GM21717 (cell line): Measurements from ENCODE around the gene NR3C2.
A peak's percentile ranks its signal among the peaks of the same experiment; 100 is the strongest.

ENCODE experiments used
- ATAC-seq: cut with Tn5 transposase; IDR thresholded peaks from one replicate; pipeline ENCODE4 v1.9.1; 2021; ENCODE audit warnings: mild to moderate bottlenecking, moderate library complexity; ENCODE audit not compliant: unreplicated experiment

The NR3C2 gene

DNA sequence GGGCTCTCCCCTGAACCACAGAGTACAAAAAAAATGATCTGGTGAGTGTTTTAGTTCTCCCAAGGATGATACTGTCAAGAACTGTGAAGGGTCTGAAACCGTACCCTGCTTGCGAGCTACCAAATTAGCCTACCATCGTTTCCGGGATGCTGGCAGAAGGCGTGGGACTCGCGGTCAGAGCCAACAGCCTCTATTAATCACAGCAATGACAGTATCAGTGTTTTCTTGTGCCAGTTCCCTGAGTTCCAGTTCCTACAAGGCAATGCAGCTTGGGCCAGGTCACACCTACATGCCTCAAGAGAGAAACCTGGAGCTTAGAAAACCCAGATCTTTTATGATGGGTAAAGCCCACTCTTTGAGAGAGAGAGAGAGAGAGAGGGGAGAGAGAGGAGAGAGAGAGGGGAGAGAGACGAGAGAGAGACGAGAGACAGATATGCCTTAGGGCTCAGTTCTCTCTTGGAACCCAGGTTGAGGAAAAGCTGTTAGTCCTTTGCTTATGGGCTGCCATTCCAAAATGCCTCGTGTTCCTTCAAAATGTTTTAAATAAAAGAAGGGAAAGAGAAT lies 382.5 kb downstream of the NR3C2 start:
- no peak for ATAC-seq

DNA sequence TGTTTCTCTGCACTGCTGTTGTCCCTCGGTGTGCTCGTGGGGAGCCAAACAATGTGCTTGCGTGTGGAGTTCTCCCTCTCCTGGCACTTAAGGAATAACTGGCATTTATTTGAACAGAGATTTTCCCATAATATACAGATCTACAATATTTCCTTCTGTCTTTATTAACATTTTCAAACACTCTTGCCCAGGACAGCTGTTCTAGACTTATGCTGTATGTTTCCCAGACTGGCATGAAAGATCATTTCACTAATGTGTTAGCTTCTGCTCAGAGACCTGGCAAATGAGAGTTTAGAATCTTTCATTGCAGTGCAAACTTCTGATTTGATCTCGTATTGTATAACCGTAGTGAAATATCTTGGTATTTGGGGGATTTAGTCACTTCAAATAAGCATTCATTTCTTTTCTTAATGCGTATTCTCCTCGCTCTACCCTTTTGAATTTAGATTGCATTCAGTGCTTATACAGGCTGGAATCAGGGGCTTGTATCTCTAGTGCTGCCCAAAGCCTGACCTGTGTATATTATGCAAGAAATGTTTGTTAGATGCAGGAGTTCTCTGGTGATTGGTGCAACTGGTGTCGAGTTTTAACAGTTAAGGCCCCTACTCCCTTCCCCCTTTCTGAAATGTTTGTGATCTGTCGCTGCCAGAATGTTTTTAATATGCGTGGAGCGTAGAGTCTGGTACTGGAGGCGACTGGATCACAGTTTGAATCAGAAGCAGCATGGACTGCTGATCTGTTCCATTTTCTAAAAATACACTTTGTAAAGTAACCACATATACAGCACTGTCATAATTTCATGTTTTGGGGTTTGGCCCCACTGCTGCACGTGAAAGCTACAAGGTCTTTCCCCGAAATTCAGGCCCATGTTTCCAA lies 384.0 kb downstream of the NR3C2 start:
- no peak for ATAC-seq

- ATAC-seq = peak; percentile 31
Observed at GRCh38 chr4:148057516-148057915, 384.7 kb downstream of the NR3C2 start.

GRCh38 chr4:148056879-148057278 lies 385.3 kb downstream of the NR3C2 start:
- peak; percentile 97 for ATAC-seq

DNA sequence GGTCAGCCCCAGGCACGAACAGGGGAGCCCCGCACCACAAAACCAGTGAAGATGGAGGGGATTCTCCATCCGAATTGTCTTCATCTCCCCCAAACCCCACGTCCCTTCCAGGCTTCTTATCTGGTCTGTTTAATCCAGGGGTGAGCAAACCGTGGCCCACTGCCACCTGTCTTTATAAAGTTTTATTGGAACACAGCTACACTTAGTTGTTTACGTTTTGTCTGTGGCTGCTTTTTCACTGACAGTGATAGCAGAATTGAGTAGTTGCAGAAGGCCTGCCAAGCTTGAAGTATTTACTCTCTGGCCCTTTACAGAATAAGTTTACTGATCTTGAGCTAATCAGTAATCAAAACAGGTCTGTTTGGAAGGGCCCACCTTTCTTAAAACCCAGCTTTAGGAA lies 386.4 kb downstream of the NR3C2 start:
- no peak for ATAC-seq

DNA sequence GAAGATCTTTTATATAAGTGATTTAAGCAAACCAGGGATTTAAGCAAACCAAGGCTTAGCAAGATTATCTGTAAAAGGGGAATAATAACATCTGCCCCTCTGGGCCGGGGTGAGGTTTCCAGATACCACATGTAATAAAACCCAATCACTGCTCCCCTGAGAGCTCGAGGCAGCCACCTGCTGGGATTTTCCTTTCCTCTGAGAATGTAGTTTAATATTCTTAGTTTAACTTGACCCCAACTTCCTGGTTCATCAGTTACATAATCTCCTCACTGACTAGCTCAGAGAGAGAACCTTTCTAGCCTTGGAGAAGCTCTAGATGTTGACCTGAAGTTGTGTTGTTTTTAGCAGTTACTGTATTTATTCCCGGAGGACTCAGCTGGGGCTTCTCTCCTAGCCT lies 387.9 kb downstream of the NR3C2 start:
- ATAC-seq = no peak

DNA sequence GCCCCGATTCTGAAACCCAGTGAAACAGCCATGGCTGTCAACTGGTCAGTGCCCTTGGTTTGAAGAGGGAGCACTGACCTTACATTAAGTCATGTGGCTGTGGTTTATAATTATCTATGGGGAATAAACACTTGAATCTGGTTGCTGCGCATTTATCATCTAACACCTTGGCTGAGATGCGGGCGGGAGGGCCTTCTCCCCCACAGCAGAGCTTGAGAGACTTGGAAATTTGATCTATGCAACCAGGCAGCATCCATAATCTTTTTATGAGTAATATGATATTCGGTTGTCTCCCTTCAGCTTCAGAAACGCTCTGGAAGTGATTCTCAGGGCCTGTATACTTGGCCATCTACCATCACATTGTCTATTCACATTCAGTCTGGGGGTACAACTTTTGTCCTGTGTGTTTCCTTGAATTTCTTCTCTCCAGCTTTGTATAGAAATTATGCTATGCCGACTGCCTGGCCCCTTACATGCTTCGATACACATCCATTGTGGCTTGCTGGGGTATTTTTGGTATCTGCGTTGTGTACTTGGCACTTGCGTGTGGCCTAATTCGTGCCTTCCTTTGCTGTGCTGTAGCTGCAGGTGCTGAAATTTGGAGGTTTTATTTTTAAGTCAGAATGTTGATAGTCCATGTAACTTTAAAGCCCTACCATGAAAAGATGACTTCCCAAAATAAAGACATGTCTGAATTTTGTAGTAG lies 388.8 kb downstream of the NR3C2 start:
- ATAC-seq = no peak

- ATAC-seq = no peak
Observed at GRCh38 chr4:148052448-148052847, 389.8 kb downstream of the NR3C2 start.

DNA sequence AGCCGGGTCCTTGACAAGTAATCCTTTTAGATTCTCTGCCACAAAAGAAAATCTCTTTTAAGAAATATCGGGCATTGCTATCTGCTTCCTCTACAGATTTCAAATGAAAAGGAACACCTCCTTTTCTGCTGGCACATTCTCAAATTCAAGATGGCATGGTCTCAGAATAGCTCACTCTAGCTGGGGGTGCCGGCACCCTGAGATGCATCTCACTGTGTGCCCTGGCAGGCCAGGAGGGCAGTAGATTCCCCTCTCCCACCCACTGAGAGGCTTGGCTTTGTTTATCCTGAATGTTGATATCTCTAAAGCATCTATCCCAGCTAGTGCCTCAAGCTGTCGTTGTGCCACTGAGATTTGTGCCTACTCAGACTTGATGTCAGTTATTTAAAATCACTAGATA lies 390.8 kb downstream of the NR3C2 start:
- no peak for ATAC-seq

DNA sequence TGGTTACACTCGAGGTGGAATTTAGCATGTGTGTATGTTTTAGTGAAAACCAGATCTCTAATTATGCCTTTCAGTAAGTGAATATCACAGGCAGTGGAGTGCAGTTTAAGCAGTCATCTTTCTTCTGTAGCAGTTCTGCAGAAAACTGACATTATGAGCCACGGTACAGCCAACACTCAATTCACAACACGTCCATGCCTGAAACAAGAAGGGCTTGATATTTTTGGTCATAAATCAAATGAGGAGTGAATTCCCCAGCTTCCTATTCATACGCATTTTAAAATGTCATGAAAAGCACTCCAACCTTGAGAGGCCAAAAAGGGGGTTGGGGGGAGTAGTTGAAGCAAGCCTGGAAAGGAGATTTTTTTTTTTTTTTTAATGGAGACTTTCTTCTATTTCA lies 393.6 kb downstream of the NR3C2 start:
- no peak for ATAC-seq

DNA sequence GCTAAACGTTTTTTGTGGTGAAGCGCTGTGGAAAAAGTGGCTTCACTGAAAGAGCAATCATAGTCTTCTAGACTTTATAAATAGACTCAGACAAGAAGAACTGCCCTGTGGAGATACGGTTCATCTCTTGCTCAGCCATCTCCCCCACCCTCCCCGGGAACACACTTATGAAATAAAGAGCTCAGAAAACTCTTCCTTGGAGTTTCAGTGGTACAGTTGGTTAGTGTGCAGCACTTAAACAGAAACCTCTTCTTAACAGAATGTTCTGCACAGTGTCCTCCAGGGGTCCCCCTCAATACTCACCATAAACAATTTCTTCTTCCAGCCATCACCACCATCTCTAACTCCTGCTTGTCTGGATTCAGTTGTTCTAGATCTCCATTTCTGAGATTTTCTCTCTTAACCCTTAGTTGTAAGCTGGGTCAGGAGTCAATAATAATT lies 397.3 kb downstream of the NR3C2 start:
- peak; percentile 96 for ATAC-seq

DNA sequence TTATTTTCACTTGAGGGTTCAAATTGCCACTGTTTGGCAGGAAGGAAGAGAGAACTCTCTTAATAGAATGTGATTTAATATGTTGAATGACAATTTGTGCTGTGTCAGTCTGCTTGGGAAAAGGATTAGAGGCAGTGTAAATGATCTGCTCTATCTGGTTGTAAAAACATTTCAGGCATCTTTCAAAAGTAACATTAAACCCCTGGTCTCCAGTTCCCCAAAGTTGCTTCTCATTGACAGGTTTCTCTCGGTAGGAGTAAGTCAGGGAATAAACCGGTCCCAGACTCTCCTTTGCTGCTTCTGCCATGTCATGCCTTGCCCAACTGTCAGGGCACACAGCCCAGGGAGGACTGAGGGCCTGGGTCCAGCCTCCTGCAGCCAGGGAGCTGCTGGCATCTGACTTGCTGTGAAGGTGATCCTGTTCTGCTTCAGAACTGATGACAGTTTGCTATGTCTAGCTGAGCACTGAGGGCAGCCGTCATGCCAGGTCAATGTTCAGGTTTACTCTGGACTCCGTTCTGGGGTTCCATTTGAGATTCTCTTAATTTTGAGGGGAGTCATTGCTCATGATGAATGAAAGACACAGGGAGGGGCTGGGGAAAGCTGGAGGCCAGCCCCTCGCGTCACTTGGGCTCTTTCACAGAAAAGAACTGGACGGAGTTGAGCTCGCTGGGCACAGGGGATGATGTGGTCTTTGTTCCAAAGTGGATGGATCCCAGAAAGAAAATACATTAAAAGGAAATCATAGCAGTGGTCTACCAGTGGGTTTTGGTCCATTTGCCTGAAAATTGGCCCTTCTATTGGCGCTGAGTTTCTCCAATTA lies 397.9 kb downstream of the NR3C2 start:
- ATAC-seq = no peak

DNA sequence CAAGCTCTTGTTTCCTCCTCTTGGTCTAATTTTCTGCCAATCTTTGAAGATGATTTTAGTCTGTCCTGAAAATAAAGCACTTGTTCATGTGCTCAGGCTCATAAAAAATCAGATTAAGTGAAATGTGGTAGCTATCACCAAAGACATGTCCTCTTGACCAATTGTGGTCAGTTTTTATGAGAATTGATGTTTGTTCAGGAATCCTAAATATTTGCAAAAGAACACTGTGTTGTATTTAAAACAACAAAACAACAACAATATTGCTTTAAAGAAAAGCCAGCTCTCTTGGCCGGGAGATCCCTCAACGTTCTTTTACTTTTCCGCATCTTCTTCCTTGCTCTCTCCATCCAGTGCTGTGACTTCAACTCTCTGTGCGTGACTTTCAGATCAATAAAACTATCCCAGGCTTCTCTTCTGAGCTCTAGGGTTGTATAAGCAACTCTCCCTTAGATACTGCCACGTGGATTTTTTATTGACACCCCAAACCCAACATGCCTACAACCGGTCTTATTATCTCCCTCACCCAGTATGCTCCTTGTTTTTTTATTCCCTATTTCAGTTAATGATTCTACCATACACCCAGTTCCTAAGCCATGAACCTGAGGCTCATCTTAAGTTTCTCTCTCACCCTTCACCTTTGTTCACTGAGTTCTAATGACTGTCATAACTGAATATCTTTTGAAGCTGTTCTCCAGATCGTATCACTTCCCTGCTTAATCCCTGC lies 400.4 kb downstream of the NR3C2 start:
- no peak for ATAC-seq

DNA sequence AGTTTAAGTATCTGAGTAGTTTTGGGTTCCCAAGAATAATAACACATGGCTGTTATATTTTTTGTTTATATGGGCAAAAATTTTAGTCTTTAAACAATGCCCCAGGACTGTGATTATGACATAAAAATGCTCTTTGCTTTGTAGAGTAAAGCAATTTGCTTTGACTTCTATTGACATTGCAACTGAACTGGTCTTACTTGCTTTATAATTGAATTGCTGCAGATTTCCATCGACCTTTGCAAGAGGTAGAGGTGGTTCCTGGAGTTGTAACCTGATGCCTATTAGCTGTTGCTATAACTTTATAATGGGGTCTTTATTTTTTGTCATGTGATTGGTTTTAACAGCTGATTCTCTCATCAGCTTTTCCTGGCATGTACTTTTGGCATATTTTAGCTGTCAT lies 407.4 kb downstream of the NR3C2 start:
- no peak for ATAC-seq

DNA sequence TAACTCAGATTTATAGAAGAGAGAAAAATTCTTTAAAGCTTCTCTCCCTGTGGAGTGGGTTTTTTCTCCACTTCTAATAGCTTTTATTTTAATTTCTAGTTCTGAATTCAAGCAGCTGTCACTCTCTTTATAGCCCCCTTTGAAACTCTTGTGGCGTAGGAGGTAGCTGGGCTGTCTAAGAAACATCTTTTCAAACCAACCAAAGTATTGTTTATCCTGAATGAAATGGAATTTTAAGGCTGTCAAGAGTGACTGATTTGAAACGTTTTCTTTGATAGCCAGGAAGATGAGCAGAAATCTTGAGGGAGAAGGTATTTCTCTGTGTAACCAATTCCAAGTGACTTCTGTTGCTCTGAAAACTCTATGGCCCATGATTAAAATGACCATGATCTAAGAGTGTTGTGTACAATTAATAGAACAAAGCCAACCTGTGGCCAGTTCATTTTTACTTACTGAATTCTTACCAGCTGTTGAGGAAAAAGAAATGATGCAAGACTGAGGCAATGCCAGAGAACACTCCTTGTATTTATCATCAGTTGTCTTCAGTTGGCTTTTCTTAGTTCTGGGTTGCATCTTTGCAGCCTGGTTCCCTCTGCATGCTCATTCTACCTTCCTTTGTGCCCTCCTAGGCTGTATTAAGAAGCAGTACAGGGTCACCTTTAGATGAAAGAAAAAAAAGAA lies 411.9 kb downstream of the NR3C2 start:
- ATAC-seq = no peak

GRCh38 chr4:148029781-148030180 lies 412.4 kb downstream of the NR3C2 start:
- no peak for ATAC-seq
